ENCODE results near the gene LAMC1.

The LAMC1 gene

DNA sequence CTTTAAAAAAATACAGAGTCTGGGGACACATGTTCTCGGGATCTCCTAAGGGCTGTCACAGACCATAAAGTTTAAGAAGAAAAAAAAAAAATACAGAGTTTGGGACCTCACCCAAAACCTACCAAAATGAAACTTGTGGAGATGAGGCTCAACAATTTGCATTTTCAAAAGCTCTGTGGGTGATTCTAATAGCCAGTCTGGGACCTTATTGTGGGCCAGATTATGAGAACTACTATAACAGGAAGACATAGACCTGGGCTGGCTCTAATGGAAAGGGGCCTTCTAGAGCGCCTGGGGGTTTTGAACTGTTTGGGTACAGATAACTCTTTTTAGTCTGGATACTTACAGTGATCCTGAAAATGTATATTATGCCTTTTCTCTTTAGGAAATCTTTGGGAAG, 69.1 kb downstream of the LAMC1 start:
- Histone ChIP-seq H3K18ac (ENCODE audit: low read length) (no peak overlapping the region), H3K27me3 (ENCODE audit: control insufficient read depth in 3 of 3, insufficient read depth in 3 of 3, low read depth in 1 of 3, low read length in 3 of 3) (no peaks in the 10 kb centered on the region), H3K23ac (ENCODE audit: low read depth, low read length, poor library complexity) (no peak overlapping the region), H4K8ac (ENCODE audit: low read depth, low read length) (no peak overlapping the region), H3K4ac (ENCODE audit: low read length) (no peak overlapping the region), H3K14ac (ENCODE audit: low read length) (no peak overlapping the region), H3K36me3 (replicated peaks in 1 of 2; ENCODE audit: control insufficient read depth in 2 of 2, insufficient read depth in 2 of 2, low read length in 2 of 2) (peaks cover 0 to 4% of the 10 kb centered on the region in 2 donors), H3K4me3 (ENCODE audit: low read length in 2 of 2) (no peak overlapping the region), H3K27ac (replicated peaks; ENCODE audit: low read length) (no peak overlapping the region), H3K9ac (ENCODE audit: low read depth, low read length, poor library complexity) (no peak overlapping the region), H2AFZ (ENCODE audit: low read length) (no peak overlapping the region), H3K4me2 (ENCODE audit: insufficient read depth, low read length, poor library complexity, severe bottlenecking) (no peak overlapping the region), H2AK5ac (ENCODE audit: low read depth, low read length) (no peak overlapping the region), H2BK12ac (ENCODE audit: low read length) (no peak overlapping the region), H2BK120ac (ENCODE audit: low read depth, low read length) (no peak overlapping the region), H4K91ac (ENCODE audit: low read depth, low read length, poor library complexity) (no peak overlapping the region), H3K9me3 (replicated peaks in 1 of 2; ENCODE audit: control insufficient read depth in 2 of 2, insufficient read depth in 1 of 2, low read depth in 1 of 2, low read length in 2 of 2) (no peaks in the 10 kb centered on the region), H2BK5ac (ENCODE audit: low read length) (no peak overlapping the region), H3K79me1 (ENCODE audit: low read depth, low read length) (no peaks in the 10 kb centered on the region), H2BK15ac (ENCODE audit: low read length) (no peak overlapping the region), H3K4me1 (ENCODE audit: control insufficient read depth in 2 of 2, insufficient read depth in 1 of 2, low read depth in 1 of 2, low read length in 2 of 2) (peaks cover 11 to 18% of the 10 kb centered on the region in 2 donors)
- WGBS, 2 donors (ENCODE audit: extremely low coverage in 2 of 2, insufficient read length in 2 of 2, insufficient replicate concordance in 1 of 2), result no CpG with 5 or more reads among the region's 2 CpGs
- DNase-seq (ENCODE audit: low spot score), result no peak

DNA sequence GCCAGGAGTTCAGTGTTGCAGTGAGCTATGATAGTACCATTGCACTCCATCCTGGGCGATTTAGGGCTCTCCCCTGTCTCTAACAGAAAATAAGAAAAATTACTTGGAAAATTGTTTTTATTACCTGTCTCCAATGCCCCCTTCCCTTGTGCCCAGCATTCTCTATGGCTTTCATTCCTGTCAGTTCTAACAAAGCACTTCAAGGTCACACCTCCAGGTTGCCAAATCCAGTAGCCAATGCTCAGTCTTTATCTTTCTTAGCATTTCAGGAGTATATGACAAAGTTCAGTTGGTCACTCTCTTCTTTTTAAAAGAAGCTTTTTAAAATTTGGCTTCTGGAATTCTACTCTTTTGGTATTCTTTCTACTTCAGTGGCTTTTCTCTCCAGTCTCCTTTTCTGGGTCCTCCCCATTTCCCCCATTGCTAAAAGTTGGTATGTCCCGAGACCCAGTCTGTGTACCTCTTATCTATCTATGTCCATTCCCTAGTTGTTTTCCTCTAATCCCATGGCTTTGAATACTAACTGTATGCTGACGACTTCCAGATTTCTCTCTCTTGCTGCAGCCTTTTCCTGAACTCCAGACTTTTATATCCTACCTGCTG, 69.9 kb downstream of the LAMC1 start:
- H2BK12ac ChIP-seq (ENCODE audit: low read length), result no peak overlapping the region
- no peak overlapping the region for H2AK5ac ChIP-seq (ENCODE audit: low read depth, low read length)
- no peak overlapping the region for H2BK120ac ChIP-seq (ENCODE audit: low read depth, low read length)
- no peak overlapping the region for H3K4ac ChIP-seq (ENCODE audit: low read length)
- H3K9ac ChIP-seq (ENCODE audit: low read depth, low read length, poor library complexity), result no peak overlapping the region
- WGBS, 2 donors (ENCODE audit: extremely low coverage in 2 of 2, insufficient read length in 2 of 2, insufficient replicate concordance in 1 of 2), result no CpG with 5 or more reads among the region's 3 CpGs
- no peak overlapping the region for H3K4me2 ChIP-seq (ENCODE audit: insufficient read depth, low read length, poor library complexity, severe bottlenecking)
- no peak overlapping the region for H4K91ac ChIP-seq (ENCODE audit: low read depth, low read length, poor library complexity)
- no peak overlapping the region for H3K4me3 ChIP-seq (ENCODE audit: low read length in 2 of 2)
- no peak overlapping the region for H3K18ac ChIP-seq (ENCODE audit: low read length)
- no peak overlapping the region for H2BK15ac ChIP-seq (ENCODE audit: low read length)
- no peak for DNase-seq (ENCODE audit: low spot score)
- no peaks in the 10 kb centered on the region for H3K27me3 ChIP-seq (ENCODE audit: control insufficient read depth in 3 of 3, insufficient read depth in 3 of 3, low read depth in 1 of 3, low read length in 3 of 3)
- H3K9me3 ChIP-seq (replicated peaks in 1 of 2; ENCODE audit: control insufficient read depth in 2 of 2, insufficient read depth in 1 of 2, low read depth in 1 of 2, low read length in 2 of 2), result no peaks in the 10 kb centered on the region
- peaks cover 0 to 7% of the 10 kb centered on the region in 2 donors for H3K36me3 ChIP-seq (replicated peaks in 1 of 2; ENCODE audit: control insufficient read depth in 2 of 2, insufficient read depth in 2 of 2, low read length in 2 of 2)
- H2AFZ ChIP-seq (ENCODE audit: low read length), result no peak overlapping the region
- H4K8ac ChIP-seq (ENCODE audit: low read depth, low read length), result no peak overlapping the region
- H3K4me1 ChIP-seq (ENCODE audit: control insufficient read depth in 2 of 2, insufficient read depth in 1 of 2, low read depth in 1 of 2, low read length in 2 of 2), result peaks cover 15 to 22% of the 10 kb centered on the region in 2 donors
- no peak overlapping the region for H3K27ac ChIP-seq (replicated peaks; ENCODE audit: low read length)
- no peak overlapping the region for H3K23ac ChIP-seq (ENCODE audit: low read depth, low read length, poor library complexity)
- H2BK5ac ChIP-seq (ENCODE audit: low read length), result no peak overlapping the region
- no peaks in the 10 kb centered on the region for H3K79me1 ChIP-seq (ENCODE audit: low read depth, low read length)
- H3K14ac ChIP-seq (ENCODE audit: low read length), result no peak overlapping the region

DNA sequence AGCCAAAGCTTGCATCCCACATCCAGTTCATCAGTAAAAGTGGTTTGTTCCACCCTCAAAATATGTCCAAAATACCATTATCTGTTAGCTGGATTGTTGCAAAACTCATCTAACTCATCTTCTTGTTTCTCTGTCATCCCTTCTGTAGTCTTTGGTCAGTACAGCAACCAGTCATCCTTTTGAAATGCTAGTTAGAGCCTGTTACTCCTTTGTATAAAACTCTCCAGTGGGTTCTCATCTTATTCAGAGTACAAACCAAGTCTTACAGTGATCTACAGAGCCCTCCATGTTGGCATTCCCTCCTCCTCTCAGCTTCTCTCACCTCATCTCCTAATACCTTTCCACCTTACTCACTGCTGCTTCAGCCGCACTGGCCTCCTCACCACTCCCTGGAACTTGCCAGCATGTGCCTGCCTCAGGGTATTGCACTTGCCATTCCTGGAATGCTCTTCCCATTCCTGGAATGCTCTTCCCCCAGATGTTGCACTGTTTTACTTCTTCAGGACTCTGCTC, 70.6 kb downstream of the LAMC1 start:
- H2BK5ac ChIP-seq (ENCODE audit: low read length), result no peak overlapping the region

DNA sequence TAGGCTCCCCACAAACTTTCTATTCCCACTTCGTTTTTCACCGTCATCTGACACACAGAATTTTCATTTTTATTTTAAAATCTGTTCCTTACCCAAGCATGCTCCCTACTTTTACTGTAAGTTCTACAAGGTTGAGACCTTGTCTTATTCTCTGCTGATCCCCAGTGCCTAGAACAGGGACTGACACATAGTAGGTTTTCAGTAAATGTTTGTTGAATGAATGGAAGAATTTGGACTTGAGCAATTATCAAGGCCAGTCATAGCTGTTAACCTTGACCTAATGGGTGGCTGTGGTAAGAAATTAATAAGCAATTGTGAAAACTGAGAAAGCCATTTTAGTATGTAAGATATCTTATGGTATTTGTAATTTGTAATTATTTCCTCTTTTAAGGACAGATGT, 71.1 kb downstream of the LAMC1 start:
- no peak overlapping the region for H3K18ac ChIP-seq (ENCODE audit: low read length)
- H3K4me3 ChIP-seq (ENCODE audit: low read length in 2 of 2), result no peak overlapping the region
- no peak overlapping the region for H2BK12ac ChIP-seq (ENCODE audit: low read length)
- H3K14ac ChIP-seq (ENCODE audit: low read length), result no peak overlapping the region
- H3K9me3 ChIP-seq (replicated peaks in 1 of 2; ENCODE audit: control insufficient read depth in 2 of 2, insufficient read depth in 1 of 2, low read depth in 1 of 2, low read length in 2 of 2), result no peaks in the 10 kb centered on the region
- H2AFZ ChIP-seq (ENCODE audit: low read length), result no peak overlapping the region
- no peaks in the 10 kb centered on the region for H3K79me1 ChIP-seq (ENCODE audit: low read depth, low read length)
- H4K8ac ChIP-seq (ENCODE audit: low read depth, low read length), result no peak overlapping the region
- no peaks in the 10 kb centered on the region for H3K27me3 ChIP-seq (ENCODE audit: control insufficient read depth in 3 of 3, insufficient read depth in 3 of 3, low read depth in 1 of 3, low read length in 3 of 3)
- no peak overlapping the region for H2BK120ac ChIP-seq (ENCODE audit: low read depth, low read length)
- no peak overlapping the region for H2BK5ac ChIP-seq (ENCODE audit: low read length)
- DNase-seq (ENCODE audit: low spot score), result no peak
- no peak overlapping the region for H3K4me2 ChIP-seq (ENCODE audit: insufficient read depth, low read length, poor library complexity, severe bottlenecking)
- no peak overlapping the region for H2BK15ac ChIP-seq (ENCODE audit: low read length)
- H4K91ac ChIP-seq (ENCODE audit: low read depth, low read length, poor library complexity), result no peak overlapping the region
- no peak overlapping the region for H3K27ac ChIP-seq (replicated peaks; ENCODE audit: low read length)
- peaks cover 0 to 15% of the 10 kb centered on the region in 2 donors for H3K36me3 ChIP-seq (replicated peaks in 1 of 2; ENCODE audit: control insufficient read depth in 2 of 2, insufficient read depth in 2 of 2, low read length in 2 of 2)
- 100% methylated on average over 2 of the region's 2 CpGs for WGBS, 2 donors (ENCODE audit: extremely low coverage in 2 of 2, insufficient read length in 2 of 2, insufficient replicate concordance in 1 of 2)
- H2AK5ac ChIP-seq (ENCODE audit: low read depth, low read length), result no peak overlapping the region
- peaks cover 15 to 22% of the 10 kb centered on the region in 2 donors for H3K4me1 ChIP-seq (ENCODE audit: control insufficient read depth in 2 of 2, insufficient read depth in 1 of 2, low read depth in 1 of 2, low read length in 2 of 2)
- no peak overlapping the region for H3K4ac ChIP-seq (ENCODE audit: low read length)
- H3K9ac ChIP-seq (ENCODE audit: low read depth, low read length, poor library complexity), result no peak overlapping the region
- no peak overlapping the region for H3K23ac ChIP-seq (ENCODE audit: low read depth, low read length, poor library complexity)

More for the DNA sequence above, 70.6 kb downstream of the LAMC1 start:
- no peak overlapping the region for H3K4ac ChIP-seq (ENCODE audit: low read length)
- no peak overlapping the region for H3K4me2 ChIP-seq (ENCODE audit: insufficient read depth, low read length, poor library complexity, severe bottlenecking)
- H2BK12ac ChIP-seq (ENCODE audit: low read length), result no peak overlapping the region
- no peaks in the 10 kb centered on the region for H3K9me3 ChIP-seq (replicated peaks in 1 of 2; ENCODE audit: control insufficient read depth in 2 of 2, insufficient read depth in 1 of 2, low read depth in 1 of 2, low read length in 2 of 2)
- no peak overlapping the region for H2BK120ac ChIP-seq (ENCODE audit: low read depth, low read length)
- no peak overlapping the region for H2AK5ac ChIP-seq (ENCODE audit: low read depth, low read length)
- no peak overlapping the region for H2AFZ ChIP-seq (ENCODE audit: low read length)
- H3K23ac ChIP-seq (ENCODE audit: low read depth, low read length, poor library complexity), result no peak overlapping the region
- DNase-seq (ENCODE audit: low spot score), result no peak
- no peak overlapping the region for H3K14ac ChIP-seq (ENCODE audit: low read length)
- no peak overlapping the region for H3K9ac ChIP-seq (ENCODE audit: low read depth, low read length, poor library complexity)
- no peaks in the 10 kb centered on the region for H3K79me1 ChIP-seq (ENCODE audit: low read depth, low read length)
- H3K27ac ChIP-seq (replicated peaks; ENCODE audit: low read length), result no peak overlapping the region
- peaks cover 15 to 22% of the 10 kb centered on the region in 2 donors for H3K4me1 ChIP-seq (ENCODE audit: control insufficient read depth in 2 of 2, insufficient read depth in 1 of 2, low read depth in 1 of 2, low read length in 2 of 2)
- H4K91ac ChIP-seq (ENCODE audit: low read depth, low read length, poor library complexity), result no peak overlapping the region
- no peak overlapping the region for H2BK15ac ChIP-seq (ENCODE audit: low read length)
- peaks cover 0 to 12% of the 10 kb centered on the region in 2 donors for H3K36me3 ChIP-seq (replicated peaks in 1 of 2; ENCODE audit: control insufficient read depth in 2 of 2, insufficient read depth in 2 of 2, low read length in 2 of 2)
- no peak overlapping the region for H3K18ac ChIP-seq (ENCODE audit: low read length)
- no peak overlapping the region for H4K8ac ChIP-seq (ENCODE audit: low read depth, low read length)
- WGBS, 2 donors (ENCODE audit: extremely low coverage in 2 of 2, insufficient read length in 2 of 2, insufficient replicate concordance in 1 of 2), result no CpG with 5 or more reads among the region's 1 CpG
- H3K4me3 ChIP-seq (ENCODE audit: low read length in 2 of 2), result no peak overlapping the region
- no peaks in the 10 kb centered on the region for H3K27me3 ChIP-seq (ENCODE audit: control insufficient read depth in 3 of 3, insufficient read depth in 3 of 3, low read depth in 1 of 3, low read length in 3 of 3)

Measured in neuronal stem cell (in vitro differentiated cells).